Measurements from ENCODE around the gene ADPRHL1.

ADPRHL1 gene

DNA sequence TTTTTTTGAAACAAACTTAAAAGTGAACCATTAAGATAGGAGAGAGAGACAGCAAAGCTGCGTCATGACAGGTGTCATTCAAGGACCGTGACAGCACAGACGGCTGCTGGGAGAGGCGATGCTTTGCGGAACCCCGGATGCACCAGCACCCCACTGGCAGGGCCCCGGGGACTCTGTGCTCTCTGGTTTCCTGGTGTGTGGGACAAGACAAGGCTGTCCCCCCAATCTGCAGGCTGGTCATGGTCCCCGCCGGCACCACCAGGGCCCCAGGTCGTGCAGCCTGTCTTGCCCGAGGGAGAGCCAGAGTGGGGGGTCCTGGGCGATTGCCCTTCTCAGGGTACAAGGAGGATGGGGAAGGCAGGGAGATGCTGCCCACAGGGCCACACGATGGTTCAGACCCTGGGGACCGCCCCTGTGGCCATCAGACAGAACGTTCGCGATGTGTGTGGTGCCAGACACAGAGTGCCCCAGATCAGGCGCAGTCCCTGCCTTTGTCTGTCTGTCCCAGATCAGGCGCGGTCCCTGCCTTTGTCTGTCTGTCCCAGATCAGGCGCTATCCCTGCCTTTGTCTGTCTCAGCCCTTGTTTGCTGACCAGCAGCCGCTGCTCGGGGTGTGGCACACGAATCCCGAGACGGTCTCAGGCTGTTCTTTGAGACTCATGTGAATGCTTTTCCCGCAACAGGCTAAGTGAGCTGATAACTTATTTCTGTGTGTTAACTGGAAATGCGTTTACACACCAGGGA, 36.1 kb downstream of the ADPRHL1 start:
- DNase-seq (ENCODE audit: low read depth in 2 of 2), result no peak

DNA sequence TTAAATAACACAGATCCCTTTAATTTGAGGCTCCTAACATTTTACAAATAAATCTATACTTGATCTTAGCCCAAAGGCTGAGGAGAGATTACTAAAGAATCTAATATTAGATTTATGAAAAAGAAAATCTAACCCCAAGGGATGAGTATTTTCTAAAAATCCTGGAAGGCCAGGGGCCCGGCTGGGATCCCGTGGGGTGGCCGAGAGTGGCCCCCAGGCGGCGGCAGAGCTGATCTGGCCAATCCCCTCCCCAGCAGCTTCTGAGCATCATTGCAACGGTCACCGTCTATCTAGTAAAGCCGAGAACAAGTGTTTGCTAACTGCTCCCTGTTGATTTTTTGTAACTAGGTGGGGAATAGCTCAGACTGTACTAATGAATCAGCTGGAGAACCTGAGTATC, 37.5 kb downstream of the ADPRHL1 start:
- DNase-seq (ENCODE audit: low read depth in 2 of 2), result no peak

DNA sequence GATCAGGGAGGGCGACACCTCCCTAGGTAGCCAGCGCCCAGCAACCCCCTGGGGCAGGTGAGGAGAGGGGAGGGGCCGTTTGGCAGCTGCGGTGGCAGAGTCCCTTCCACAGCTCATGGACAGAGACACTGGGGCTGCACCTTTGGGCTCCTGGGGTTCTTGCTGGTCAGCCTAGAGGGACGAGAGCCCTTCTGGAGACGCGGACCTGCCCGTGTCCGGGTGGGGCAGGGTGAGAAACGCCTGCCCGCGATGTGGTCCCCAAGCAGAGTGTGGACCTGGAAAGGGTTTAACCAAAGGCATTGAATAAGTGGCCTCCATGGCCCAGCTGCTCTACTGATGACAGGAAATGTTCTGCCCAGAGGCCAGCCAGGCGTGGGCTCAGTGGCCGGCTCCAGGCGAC, 38.3 kb downstream of the ADPRHL1 start:
- no peak for DNase-seq (ENCODE audit: low read depth in 2 of 2)

DNA sequence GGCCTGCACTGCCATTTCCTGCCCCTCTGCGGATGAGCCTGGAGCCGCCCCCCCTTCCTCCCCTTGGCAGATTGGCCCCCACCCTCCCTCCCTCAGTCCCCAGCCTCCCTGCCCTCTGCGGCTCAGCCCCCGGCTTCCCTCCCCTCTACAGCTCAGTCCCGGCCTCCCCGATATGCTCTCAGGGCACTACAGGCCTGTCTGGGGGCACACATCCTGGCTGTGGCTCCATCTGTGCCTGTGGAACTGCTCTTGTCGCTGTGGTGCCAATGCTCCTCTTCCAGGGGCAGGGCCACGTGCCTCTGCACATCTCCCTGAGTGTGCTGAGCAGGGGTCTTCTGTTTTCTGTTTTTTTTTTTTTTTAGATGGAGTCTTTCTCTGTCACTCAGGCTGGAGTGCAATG, 39.0 kb downstream of the ADPRHL1 start:
- no peak for DNase-seq (ENCODE audit: low read depth in 2 of 2)

DNA sequence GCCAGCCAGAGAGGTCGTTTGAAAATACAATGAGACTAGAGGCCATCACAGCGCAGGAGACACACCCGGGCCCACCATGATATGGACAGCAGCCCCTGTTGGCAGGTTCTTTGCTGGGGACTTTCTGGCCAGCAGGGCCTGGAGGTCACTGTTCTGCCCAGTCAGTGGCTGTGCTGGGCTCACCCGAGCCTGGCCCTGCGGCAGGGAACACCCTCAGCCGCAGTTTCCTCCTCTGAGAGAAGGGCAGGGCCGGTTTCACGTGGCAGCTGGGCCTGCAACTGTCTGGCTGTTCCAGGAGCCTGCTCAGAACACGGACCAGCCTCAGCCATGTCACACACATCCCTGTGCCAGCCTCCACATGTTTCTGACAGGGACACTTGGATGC, 39.4 kb downstream of the ADPRHL1 start:
- DNase-seq (ENCODE audit: low read depth in 2 of 2), result no peak

DNA sequence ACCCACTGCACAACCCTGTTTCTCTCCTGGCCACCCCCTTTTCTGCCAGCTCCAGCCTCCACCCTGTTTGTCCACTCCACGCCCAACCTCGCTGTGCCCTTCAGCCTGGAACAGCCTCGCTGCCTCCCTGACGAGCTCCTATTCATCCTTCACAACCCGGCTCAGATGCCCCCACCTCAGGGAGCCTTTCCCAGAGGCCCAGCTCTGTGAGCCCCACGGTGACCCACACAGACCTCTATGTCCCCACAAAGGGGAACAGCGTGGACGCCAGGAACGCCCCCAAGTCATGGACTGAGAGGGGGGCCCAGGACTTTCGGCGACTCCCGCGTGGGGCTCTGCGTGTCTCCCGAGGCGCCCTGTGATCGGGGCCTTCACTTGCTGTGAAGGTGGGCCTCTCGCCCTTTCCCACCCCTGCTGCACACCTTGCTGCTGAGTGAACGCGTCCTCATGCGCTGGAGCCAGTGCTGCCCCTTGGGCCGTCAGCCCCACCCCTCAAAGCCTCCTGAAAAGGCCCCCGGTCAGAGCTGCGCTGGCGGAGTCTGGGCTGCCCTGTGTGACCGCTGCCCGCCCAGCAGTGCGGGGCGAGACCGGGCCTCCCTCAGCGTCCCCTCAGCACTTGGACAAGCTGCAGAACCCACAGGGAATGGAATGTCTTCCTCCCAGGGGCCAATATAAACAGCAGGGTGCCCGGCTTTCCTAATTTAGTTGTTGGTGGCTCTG, 40.0 kb downstream of the ADPRHL1 start:
- DNase-seq (ENCODE audit: low read depth in 2 of 2), result no peak

DNA sequence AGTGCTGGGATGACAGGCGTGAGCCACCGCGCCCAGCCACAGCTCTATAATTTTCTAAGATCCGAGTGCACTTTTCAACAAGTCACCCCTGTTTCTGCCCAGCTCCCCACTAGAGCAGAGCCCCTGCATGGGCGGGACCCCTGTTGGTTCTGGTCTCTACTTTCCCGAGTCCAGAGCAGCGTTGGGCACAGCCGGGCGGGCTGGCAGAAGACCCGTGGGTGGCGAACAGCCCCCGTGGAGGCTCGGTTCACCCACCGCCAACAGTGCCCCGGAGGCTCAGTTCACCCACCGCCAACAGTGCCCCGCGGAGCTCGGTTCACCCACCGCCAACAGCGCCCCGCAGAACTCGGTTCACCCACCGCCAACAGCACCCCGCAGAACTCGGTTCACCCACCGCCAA, 40.8 kb downstream of the ADPRHL1 start:
- no peak for DNase-seq (ENCODE audit: low read depth in 2 of 2)

DNA sequence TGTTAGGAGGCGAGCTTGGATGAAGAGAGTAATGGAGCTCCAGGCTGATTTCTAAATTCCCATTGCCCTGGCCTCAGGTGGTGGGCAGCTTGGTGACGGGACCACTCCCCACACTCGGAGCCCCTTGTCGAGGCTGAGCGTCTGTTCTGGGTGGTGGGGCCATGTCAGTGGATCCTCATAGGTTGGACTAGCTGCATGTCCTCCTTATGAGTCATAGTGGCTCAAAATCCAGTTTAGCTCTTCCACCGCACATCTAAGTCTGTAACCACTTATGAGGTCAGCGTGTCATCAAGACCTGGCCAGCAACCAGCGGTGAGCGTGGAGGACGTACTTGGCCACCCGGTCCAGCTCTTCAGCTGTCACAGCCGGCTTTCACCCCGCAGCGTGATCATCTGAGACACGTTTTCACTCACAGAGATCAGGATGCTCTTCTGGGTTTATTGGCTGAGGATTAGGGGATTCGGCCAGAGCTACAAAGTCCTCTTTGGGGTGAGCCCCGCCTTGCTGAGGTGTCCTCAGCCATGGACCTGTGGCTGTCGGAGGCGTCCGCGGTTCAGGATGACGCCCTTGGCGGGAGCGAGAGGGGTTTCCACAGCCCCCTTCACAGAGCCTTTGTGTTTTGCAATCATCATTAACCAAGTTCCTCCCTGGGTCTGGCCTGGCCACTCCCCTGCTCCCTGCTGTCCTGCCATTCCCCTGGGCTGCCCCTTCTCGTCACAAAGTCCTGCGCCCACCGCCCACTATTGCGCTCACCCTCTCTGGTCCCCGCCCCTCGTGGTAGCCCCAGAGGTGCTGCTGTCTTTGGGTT, 41.9 kb downstream of the ADPRHL1 start:
- DNase-seq (ENCODE audit: low read depth in 2 of 2), result no peak

DNA sequence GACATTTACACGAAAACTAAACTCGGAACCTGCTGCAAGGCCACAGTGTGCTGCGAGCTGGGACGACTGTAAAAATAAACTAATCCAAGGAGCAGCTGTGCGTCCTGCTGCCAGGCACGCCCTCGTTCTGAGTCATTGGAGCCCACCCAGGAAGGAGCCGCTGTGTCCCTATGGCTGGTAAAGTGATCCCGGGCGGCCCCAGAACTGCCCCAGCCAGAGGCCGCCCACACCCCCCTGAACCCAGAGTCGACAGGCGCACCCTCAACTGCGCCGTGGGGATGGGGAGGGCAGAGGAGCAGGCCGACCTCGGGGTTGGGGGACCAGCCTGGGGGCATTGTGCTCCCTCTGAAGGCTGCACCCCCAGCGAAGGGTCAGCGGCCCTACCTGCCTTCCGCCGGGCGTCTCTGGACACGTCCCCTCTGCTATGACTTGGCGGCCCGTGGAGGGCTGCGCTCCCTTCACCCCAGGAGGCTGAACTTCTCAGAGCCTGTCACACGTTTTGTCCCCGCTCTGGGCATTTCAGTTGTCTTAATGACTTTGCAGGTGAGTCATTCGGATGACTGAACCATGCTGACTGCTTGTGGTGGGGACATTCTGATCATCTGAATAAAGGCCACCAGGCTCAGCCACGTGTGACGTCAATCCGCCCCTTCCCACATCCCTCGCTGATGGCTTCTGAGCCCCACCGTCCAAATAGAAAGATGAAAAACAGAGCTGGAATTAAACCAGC, 42.7 kb downstream of the ADPRHL1 start:
- DNase-seq (ENCODE audit: low read depth in 2 of 2), result no peak

DNA sequence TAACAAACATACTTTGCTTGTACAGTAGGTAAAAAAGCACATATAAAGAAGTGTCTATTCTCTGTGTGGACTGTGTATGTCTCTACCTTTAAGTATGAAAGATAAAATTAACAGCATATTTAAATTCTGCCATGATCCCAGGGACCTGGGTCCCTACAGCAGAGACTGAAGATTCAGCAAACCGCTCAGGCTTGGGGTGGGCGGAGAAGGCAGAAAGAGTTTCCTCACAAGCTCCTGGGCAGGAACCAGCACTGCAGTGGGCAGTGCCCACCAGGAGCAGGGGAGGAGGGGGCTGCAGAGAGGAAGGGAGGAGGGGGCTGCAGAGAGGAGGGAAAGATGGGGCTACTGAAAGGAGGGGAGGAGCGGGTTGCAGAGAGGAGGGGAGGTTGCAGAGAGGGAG, 44.7 kb downstream of the ADPRHL1 start:
- no peak for DNase-seq (ENCODE audit: low read depth in 2 of 2)

DNA sequence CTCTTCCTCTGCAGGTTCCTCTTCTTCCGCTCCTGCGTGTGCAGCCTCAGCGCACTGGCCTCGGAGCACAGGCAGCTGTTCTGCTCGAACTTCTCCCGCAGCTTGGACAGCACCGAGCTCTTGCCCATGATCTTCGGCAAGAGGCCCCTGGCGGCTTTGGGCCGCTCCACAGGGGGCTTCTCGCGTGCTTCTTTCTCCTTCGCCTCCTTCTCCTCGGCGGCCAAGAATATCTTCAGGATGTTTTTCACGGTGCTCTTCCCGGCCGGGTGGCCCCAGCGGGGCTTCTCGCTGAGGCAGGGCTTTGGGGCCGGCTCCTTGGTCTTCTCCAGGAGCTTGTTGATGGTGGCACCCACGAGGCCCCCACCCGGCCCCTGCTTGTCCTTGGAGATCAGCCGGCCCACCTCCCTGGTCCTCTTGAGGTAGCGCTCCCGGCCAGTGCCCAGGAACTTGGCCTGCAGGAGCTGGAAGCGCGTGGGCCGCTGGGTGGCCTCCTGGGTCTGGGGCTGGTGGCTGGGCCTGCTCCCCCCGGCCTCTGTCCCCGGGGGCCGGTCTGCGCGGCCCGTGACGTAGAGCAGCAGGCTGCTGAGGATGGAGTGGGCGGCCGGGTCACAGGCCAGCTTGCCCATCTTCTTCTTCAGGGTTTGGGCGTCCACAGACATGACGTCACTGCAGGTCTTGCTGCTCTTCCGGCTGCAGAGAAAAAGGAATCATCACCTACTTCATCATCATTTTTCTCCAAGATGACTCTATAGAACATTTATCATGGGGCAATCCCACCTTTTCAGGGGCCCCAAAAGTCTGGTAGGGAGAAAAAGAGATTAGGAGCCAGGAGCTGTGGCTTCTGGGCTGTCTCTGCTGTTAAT, 45.5 kb downstream of the ADPRHL1 start:
- DNase-seq (ENCODE audit: low read depth in 2 of 2), result no peak

DNA sequence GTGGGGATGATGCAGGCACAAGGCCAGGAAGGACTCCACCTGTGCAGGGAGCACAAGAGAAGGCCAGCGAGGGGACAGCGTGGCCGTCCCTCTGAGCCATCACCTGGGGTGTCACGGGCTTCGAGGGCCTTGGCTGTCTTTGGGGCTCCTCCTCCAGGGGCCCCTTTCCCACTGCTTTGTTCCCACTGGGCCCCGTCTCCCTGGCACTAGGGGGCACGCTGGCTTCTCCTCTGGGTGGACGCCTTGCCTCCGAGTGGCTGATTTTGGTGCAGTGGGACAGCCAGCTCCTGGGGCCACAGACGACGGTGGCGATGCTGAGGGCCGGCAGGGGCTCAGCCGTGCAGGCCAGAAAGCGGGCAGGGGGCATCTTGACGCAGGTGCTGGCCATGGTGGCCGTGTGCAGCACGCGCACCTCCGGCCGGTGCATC, 46.2 kb downstream of the ADPRHL1 start:
- no peak for DNase-seq (ENCODE audit: low read depth in 2 of 2)

DNA sequence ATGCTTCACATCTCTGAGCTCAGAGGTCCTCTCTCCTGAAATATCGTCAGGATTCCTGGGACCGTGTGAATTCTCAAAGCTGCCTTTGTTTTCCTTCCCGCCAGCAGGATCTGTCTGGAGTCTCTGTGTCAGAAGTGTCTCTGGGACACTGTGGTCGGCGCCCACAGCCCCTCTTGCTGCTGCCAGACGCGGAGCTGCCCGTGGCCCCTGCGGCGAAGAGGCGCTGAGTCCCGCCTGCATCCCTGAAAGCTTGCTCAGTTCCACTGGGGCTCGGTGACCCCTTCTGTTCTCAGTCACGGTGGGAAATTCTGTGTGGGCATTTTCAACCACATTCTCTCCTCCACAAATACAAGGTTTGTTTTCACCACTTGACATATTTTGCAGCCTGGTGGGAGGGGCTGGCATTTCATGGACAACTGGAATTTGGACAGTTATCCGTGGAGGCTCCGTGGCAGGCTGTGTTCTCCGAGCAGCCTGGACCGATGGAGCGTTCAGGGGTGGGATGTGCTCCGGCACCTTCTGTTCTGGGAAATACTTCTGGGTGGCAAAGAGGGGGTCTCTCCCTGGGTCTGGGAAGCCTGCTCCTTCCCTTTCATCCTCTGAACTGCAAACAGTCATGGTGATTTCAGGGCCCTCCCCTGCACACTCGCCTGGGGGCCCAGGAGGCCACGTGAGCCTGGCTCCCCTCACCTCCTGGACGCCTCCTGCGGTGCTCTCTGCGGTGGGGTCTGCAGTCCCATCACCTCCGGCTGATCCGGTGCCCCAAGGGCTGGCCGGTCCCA, 46.8 kb downstream of the ADPRHL1 start:
- DNase-seq (ENCODE audit: low read depth in 2 of 2), result no peak

DNA sequence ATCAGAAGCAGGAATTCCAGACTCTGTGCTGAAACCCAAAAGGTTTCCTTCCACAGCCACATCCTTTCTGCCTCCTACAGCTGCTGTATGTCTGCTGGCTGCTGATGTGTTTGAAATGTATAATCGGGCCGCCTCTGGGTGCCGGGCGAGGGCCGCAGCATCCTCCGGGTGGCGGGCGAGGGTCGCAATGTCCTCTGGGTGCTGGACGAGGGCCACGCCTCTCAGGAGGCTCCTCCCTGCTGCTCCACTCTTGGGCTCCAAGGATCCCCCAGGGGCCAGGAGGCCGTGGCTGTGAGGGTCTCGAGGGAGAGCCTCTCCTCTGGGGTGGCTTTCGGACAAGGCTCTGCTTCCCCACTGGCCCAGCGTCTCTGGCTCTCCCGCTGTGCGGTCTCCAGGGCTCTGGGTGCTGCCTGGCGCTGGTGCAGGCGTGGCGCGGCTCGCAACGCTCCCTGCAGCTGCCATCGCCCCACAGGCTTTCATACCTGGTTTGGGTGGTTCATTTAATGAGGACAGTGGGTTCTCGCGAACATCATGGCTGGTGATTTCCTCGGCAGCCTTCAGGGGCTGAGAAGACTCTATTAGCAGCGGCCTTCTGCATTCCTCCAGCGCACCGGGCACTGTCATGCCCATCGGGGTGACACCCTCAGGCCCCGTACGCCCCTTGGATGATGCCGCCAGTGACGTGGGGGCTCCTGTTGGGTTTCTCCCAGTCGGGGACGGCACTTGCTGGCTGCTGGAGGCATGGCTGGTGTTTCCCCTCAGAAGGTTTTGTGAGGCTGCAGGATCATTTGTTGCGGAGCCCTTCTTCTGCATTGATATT, 47.6 kb downstream of the ADPRHL1 start:
- DNase-seq (ENCODE audit: low read depth in 2 of 2), result no peak

DNA sequence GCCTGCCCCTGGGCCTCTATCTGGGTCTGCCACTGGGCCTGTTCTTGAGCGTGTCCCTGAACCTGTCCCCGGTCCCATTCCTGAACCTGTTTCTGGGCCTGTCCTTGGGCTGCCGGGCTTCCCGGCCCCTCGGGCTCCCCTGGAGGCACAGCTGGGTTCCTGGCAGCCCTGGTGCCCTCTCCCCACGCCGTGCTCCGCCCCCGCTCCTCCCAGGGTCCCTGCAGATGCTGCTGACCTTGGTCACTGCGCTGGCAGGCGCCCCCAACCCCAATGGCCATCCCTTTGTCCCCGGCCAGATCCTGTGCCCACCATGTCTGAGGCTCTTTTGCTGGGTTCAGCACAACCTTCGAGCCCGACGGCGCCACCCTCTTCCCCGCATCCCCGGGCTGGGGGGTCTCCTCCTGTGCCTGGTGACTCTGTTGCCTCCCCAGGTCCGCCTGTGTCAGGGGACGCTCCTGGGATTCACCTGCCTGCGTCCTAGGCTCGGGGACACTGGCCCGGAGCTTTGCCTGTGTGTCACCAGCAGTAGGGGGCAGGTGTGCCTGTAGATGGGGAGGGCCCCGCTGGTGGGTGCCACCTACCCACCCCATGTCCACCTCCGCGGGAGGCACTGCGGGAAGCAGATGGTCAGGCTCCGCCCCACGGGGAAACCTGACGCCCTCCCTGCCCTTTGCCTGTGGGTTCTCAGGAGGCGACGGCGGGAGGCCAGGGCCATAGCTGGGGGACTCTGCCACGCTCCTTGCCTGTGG, 48.4 kb downstream of the ADPRHL1 start:
- DNase-seq (ENCODE audit: low read depth in 2 of 2), result no peak

DNA sequence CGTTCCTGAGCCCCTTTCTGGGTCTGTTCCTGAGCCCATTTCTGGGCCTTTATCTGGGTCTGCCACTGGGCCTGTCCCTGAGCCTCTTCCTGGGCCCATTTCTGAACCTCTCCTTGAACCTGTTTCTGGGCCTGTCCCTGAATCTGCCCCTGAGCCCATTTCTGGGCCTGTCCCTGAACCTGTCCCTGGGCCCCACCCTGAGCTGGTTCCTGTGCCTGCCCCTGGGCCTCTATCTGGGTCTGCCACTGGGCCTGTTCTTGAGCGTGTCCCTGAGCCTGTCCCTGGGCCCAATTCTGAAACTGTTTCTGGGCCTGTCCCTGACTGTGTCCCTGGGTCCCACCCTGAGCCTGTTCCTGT, 48.9 kb downstream of the ADPRHL1 start:
- no peak for DNase-seq (ENCODE audit: low read depth in 2 of 2)

DNA sequence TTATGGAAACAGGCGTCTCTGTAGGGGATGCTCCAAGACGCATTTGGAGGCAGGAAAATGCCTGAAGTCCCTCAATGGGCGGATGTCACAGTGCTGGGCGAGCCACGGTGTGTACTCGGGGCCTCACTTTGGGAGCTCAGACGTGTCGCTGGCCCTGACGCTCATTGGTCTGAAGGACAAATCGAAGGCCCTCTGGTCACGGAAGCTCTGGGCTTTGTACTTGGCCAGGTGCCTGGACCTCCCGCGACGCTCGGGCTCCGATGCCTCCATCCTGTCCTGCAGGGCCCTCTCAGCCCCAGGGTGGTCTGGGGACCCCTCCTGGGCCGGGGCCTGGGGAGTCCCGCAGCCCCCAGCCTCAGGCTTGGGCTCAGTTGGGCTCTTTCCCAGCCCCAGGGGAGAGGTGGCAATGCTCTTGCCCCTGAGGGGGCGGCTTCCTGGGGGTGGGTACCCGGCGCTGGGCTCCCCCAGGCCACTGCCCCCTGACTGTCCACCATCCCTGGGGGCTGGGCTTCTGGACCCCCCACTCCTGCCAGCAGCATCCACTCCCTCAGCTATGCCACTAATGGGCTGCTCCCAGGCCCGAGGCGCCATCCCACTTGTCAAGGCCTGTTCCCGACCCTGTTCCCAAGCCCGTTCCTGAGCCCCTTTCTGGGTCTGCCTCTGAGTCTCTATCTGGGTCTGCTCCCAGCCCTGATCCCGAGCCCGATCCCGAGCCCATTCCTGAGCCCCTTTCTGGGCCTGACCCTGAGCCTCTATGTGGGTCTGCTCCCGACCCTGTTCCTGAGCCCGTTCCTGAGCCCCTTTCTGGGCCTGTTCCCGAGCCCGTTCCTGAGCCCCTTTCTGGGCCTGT, 49.8 kb downstream of the ADPRHL1 start:
- no peak for DNase-seq (ENCODE audit: low read depth in 2 of 2)
